Hepatocyte (in vitro differentiated cells): ENCODE data around the gene CAPN11. TPM values are rescaled to one million over a fixed set of nuclear protein-coding genes. Genes with fewer than 3 reads are reported as not detected.
"Not testable (repeated sequence)": the region's sequence is repeated elsewhere in the genome, so short reads cannot be mapped to it uniquely, and the experiment has no call there.

ENCODE experiments used
- DNase-seq: peaks from one replicate; pipeline ENCODE4 v3.0.0-alpha.2; 2016; ENCODE audit warnings: low spot score
- H2AFZ ChIP-seq: fragments of 200-600 bp; sonication (generic); 2 replicates; pipeline ENCODE4 v1.6.0; 2016; ENCODE audit warnings: antibody characterized with exemption, mild to moderate bottlenecking
- H3K27ac ChIP-seq: fragments of 200-600 bp; sonication (generic); 2 replicates; pipeline ENCODE4 v1.5.1; 2016; ENCODE audit warnings: mild to moderate bottlenecking
- H3K27me3 ChIP-seq: fragments of 200-600 bp; sonication (generic); 2 replicates; pipeline ENCODE4 v1.6.1; 2016
- H3K36me3 ChIP-seq: fragments of 200-600 bp; sonication (generic); replicated peaks from 2 replicates; pipeline ENCODE4 v1.5.1; 2016; ENCODE audit warnings: low read depth; ENCODE audit not compliant: insufficient read depth
- H3K4me1 ChIP-seq: fragments of 200-600 bp; sonication (generic); 2 replicates; pipeline ENCODE4 v1.5.1; 2016; ENCODE audit warnings: mild to moderate bottlenecking, moderate library complexity; ENCODE audit not compliant: insufficient read depth
- H3K4me2 ChIP-seq: fragments of 200-600 bp; sonication (generic); 2 replicates; pipeline ENCODE4 v1.6.0; 2016
- H3K4me3 ChIP-seq: fragments of 200-600 bp; sonication (generic); 2 replicates; pipeline ENCODE4 v1.5.1; 2016; ENCODE audit warnings: mild to moderate bottlenecking
- H3K79me2 ChIP-seq: fragments of 200-600 bp; sonication (generic); 2 replicates; pipeline ENCODE4 v1.6.0; 2017; ENCODE audit warnings: mild to moderate bottlenecking
- H3K9me2 ChIP-seq: fragments of 200-600 bp; sonication (generic); replicated peaks from 2 replicates; pipeline ENCODE4 v1.6.0; 2017; ENCODE audit warnings: mild to moderate bottlenecking; ENCODE audit not compliant: insufficient read depth
- H3K9me3 ChIP-seq: fragments of 200-600 bp; sonication (generic); 2 replicates; pipeline ENCODE4 v1.5.1; 2016; ENCODE audit warnings: low read depth, mild to moderate bottlenecking
- H4K20me1 ChIP-seq: fragments of 200-600 bp; sonication (generic); 2 replicates; pipeline ENCODE4 v1.6.0; 2016; ENCODE audit warnings: mild to moderate bottlenecking; ENCODE audit not compliant: insufficient read depth, poor library complexity, severe bottlenecking
- CTCF ChIP-seq: fragments of 200-600 bp; sonication (generic); IDR thresholded peaks from 2 replicates; pipeline ENCODE4 v1.5.1; 2016; ENCODE audit warnings: antibody characterized with exemption, mild to moderate bottlenecking; ENCODE audit not compliant: poor library complexity
- EZH2 ChIP-seq: fragments of 200-600 bp; sonication (generic); IDR thresholded peaks from 2 replicates; pipeline ENCODE4 v1.6.1; 2016; ENCODE audit warnings: antibody characterized with exemption, mild to moderate bottlenecking, borderline replicate concordance
- EZH2phosphoT487 ChIP-seq: fragments of 200-600 bp; sonication (generic); IDR thresholded peaks from one replicate; pipeline ENCODE4 v1.6.1; 2018; ENCODE audit warnings: antibody characterized with exemption, mild to moderate bottlenecking, low read depth, moderate library complexity; ENCODE audit not compliant: unreplicated experiment, severe bottlenecking
- WGBS: methylation state at CpG from one replicate; pipeline ENCODE4 v1.1.6; 2016; ENCODE audit warnings: low lambda C conversion rate; ENCODE audit errors: missing lambda C conversion rate; 5-methylcytosine and 5-hydroxymethylcytosine counted together
- polyA plus RNA-seq: library from polyadenylated mRNA; unstranded; fragments of >200 nt; fragmentation: Nextera tagmentation; extraction: Ambion mirVana; gene quantifications from 2 replicates; pipeline ENCODE4 v1.2.1, GENCODE V29; 2016
- total RNA-seq: library from RNA; depleted of rRNA; stranded (reverse); fragments of >200 nt; gene quantifications from 2 replicates; pipeline ENCODE4 v1.2.3, GENCODE V29; 2014

CAPN11 gene
- total and polyA plus RNA-seq, 2 experiments from 2014 or later: 0.13 to 0.23 TPM

- H3K79me2 ChIP-seq: no peaks in the 10 kb centered on the region
- TF ChIP-seq EZH2 (no peak), CTCF (no peak), EZH2phosphoT487 (no peak)
- 91% methylated on average over 5 of the region's 5 CpGs for WGBS
Observed at GRCh38 chr6:44194326-44194725, 35.7 kb downstream of the CAPN11 start.

DNA sequence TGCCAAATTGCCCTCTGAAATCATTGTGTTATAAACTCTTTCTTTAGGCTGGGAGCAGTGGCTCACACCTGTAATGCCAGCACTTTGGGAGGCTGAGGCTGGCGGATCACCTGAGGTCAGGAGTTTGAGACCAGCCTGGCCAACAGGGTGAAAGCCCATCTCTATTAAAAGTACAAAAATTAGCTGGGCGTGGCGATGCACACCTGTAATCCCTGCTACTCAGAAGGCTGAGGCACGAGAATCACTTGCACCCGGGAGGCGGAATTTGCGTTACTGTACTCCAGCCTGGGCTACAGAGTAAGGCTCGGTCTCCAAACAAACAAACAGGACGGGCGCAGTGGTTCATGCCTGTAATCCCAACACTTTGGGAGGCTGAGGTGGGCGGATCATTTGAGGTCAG is 37.7 kb downstream of the CAPN11 start:
- not testable (repeated sequence) for H3K4me2 ChIP-seq, DNase-seq

More at GRCh38 chr6:44194326-44194725, 35.7 kb downstream of the CAPN11 start:
- Histone ChIP-seq H3K27me3 (no peaks in the 10 kb centered on the region), H3K4me2 (no peak overlapping the region), H3K4me1 (no peaks in the 10 kb centered on the region), H3K27ac (no peak overlapping the region), H3K4me3 (no peak overlapping the region), H3K9me3 (no peaks in the 10 kb centered on the region), H2AFZ (no peak overlapping the region), H3K36me3 (no peaks in the 10 kb centered on the region), H4K20me1 (no peaks in the 10 kb centered on the region), H3K9me2 (no peaks in the 10 kb centered on the region)
- no peak for DNase-seq

GRCh38 chr6:44198684-44199083 is 40.1 kb downstream of the CAPN11 start:
- no peaks in the 10 kb centered on the region for H3K9me2 ChIP-seq
- no peaks in the 10 kb centered on the region for H3K79me2 ChIP-seq
- H3K4me1 ChIP-seq: peaks cover 24% of the 10 kb centered on the region
- no peaks in the 10 kb centered on the region for H4K20me1 ChIP-seq
- H2AFZ ChIP-seq: no peak overlapping the region
- TF ChIP-seq EZH2 (no peak), EZH2phosphoT487 (no peak)
- H3K27ac ChIP-seq: no peak overlapping the region
- no peak overlapping the region for H3K4me2 ChIP-seq
- no peaks in the 10 kb centered on the region for H3K9me3 ChIP-seq
- H3K4me3 ChIP-seq: no peak overlapping the region
- no peaks in the 10 kb centered on the region for H3K27me3 ChIP-seq
- no peaks in the 10 kb centered on the region for H3K36me3 ChIP-seq
- no peak for DNase-seq
- WGBS: 91% methylated on average over 3 of the region's 3 CpGs

More for the DNA sequence above, 37.7 kb downstream of the CAPN11 start:
- H3K27ac ChIP-seq, H3K36me3 ChIP-seq, H3K9me3 ChIP-seq, H4K20me1 ChIP-seq, H3K9me2 ChIP-seq, H3K27me3 ChIP-seq, H3K4me1 ChIP-seq, H3K79me2 ChIP-seq, H2AFZ ChIP-seq, H3K4me3 ChIP-seq: not testable (repeated sequence)
- WGBS: 91% methylated on average over 11 of the region's 11 CpGs

DNA sequence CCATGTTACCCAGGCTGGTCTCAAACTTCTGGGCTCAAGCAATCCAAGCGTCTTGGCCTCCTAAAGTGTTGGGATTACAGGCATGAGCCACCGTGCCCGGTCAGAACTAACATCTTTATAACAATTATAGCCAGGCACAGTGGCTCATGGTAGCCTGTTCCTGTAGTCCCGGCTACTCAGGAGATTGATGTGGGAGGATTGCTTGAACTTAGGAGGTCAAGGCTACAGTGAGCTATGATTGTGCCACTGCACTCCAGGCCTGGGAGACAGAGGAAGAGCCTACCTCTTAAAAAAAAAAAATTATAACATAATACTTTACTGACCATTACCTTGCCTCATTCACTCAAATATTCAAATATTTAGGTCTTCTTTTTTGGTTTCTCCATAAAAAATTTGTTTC is 41.3 kb downstream of the CAPN11 start:
- H2AFZ ChIP-seq: no peak overlapping the region
- DNase-seq: no peak
- WGBS: 90% methylated on average over 4 of the region's 4 CpGs

More for the DNA sequence above, 41.3 kb downstream of the CAPN11 start:
- no peaks in the 10 kb centered on the region for H4K20me1 ChIP-seq
- H3K4me3 ChIP-seq: no peak overlapping the region
- no peaks in the 10 kb centered on the region for H3K9me2 ChIP-seq
- peaks cover 27% of the 10 kb centered on the region for H3K4me1 ChIP-seq
- H3K4me2 ChIP-seq: no peak overlapping the region
- no peak overlapping the region for H3K27ac ChIP-seq
- no peaks in the 10 kb centered on the region for H3K79me2 ChIP-seq
- no peaks in the 10 kb centered on the region for H3K9me3 ChIP-seq
- TF ChIP-seq EZH2phosphoT487 (no peak), CTCF (no peak), EZH2 (no peak)
- H3K27me3 ChIP-seq: no peaks in the 10 kb centered on the region
- H3K36me3 ChIP-seq: no peaks in the 10 kb centered on the region
